Ascending aorta (tissue), 2 donors: ENCODE results near the gene FLNC. TPM values are rescaled to one million over a fixed set of nuclear protein-coding genes. Genes with fewer than 3 reads are reported as not detected.
A peak's percentile ranks its signal among the peaks of the same experiment; 100 is the strongest.

Experiments used
- DNase-seq, 2 donors: peaks; one replicate each; pipeline ENCODE4 v3.0.0-alpha.2; 2019; ENCODE audit warnings: low spot score in 2 of 2
- H3K27ac ChIP-seq, 2 donors: fragments of 200-600 bp; sonication (generic); one replicate each; pipeline ENCODE4 v1.5.1; 2016 to 2017; ENCODE audit warnings: mild to moderate bottlenecking in 1 of 2
- H3K27me3 ChIP-seq: fragments of 200-600 bp; sonication (generic); one replicate; pipeline ENCODE4 v1.5.1; 2017
- H3K36me3 ChIP-seq, 2 donors: fragments of 200-600 bp; sonication (generic); one replicate each; pipeline ENCODE4 v1.5.1; 2016
- H3K4me1 ChIP-seq, 2 donors: fragments of 200-600 bp; sonication (generic); one replicate each; pipeline ENCODE4 v1.5.1; 2016 to 2017; ENCODE audit warnings: mild to moderate bottlenecking in 1 of 2
- H3K4me3 ChIP-seq, 2 donors: fragments of 200-600 bp; sonication (generic); one replicate each; pipeline ENCODE4 v1.5.1; 2016 to 2017; ENCODE audit warnings: mild to moderate bottlenecking in 1 of 2
- H3K9me3 ChIP-seq, 2 donors: fragments of 200-600 bp; sonication (generic); one replicate each; pipeline ENCODE4 v1.5.1; 2016
- intact Hi-C: fragments of 100-400 bp; cut with DNase I; formaldehyde crosslinking; loops from one replicate; pipeline ENCODE4 v1.15.1; 2023
- total RNA-seq: library from RNA; depleted of rRNA; stranded (reverse); fragments of >200 nt; gene quantifications from one replicate; pipeline ENCODE4 v1.1.0, GENCODE V29; 2016
- TF ChIP-seq, protein P1 (sequence below), 3 experiments: fragments of 200-600 bp in 2 of 3; fragments of 450-650 bp in 1 of 3; sonication (generic) in 2 of 3; IDR thresholded peaks; one replicate each; pipeline ENCODE4 v1.5.1; 2016 to 2019; ENCODE audit warnings: antibody characterized with exemption in 3 of 3, mild to moderate bottlenecking in 1 of 3, moderate library complexity in 1 of 3

Gene FLNC
- total RNA-seq, 1 donor from 2014 or later = 117 TPM

- Histone ChIP-seq H3K36me3 (peaks cover 7 to 10% of the 10 kb centered on the region in 2 donors), H3K27ac (no peak overlapping the region), H3K4me1 (peaks cover 8 to 13% of the 10 kb centered on the region in 2 donors), H3K27me3 (no peaks in the 10 kb centered on the region), H3K4me3 (peak overlapping the region; percentile 48 to 85), H3K9me3 (no peaks in the 10 kb centered on the region)
- peak in 1 of 2 donors; percentile 77 for DNase-seq
- TF ChIP-seq, protein P1, sequence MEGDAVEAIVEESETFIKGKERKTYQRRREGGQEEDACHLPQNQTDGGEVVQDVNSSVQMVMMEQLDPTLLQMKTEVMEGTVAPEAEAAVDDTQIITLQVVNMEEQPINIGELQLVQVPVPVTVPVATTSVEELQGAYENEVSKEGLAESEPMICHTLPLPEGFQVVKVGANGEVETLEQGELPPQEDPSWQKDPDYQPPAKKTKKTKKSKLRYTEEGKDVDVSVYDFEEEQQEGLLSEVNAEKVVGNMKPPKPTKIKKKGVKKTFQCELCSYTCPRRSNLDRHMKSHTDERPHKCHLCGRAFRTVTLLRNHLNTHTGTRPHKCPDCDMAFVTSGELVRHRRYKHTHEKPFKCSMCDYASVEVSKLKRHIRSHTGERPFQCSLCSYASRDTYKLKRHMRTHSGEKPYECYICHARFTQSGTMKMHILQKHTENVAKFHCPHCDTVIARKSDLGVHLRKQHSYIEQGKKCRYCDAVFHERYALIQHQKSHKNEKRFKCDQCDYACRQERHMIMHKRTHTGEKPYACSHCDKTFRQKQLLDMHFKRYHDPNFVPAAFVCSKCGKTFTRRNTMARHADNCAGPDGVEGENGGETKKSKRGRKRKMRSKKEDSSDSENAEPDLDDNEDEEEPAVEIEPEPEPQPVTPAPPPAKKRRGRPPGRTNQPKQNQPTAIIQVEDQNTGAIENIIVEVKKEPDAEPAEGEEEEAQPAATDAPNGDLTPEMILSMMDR (IDR thresholded peaks at IDR 0.05) = no peak
- intact Hi-C loops = no loop called here
Measured at GRCh38 chr7:128869138-128869943, 39.1 kb downstream of the FLNC start.

GRCh38 chr7:128869944-128870285 is 39.7 kb downstream of the FLNC start:
- DNase-seq = no peak
- Histone ChIP-seq H3K4me1 (peaks cover 7 to 13% of the 10 kb centered on the region in 2 donors), H3K27ac (no peak overlapping the region), H3K36me3 (peaks cover 7 to 8% of the 10 kb centered on the region in 2 donors), H3K4me3 (peak overlapping the region; percentile 48 to 85), H3K27me3 (no peaks in the 10 kb centered on the region), H3K9me3 (no peaks in the 10 kb centered on the region)
- intact Hi-C loops = no loop called here
- TF ChIP-seq, protein P1 (IDR thresholded peaks at IDR 0.05) = no peak

- Histone ChIP-seq H3K36me3 (no peaks in the 10 kb centered on the region), H3K9me3 (no peaks in the 10 kb centered on the region), H3K27me3 (no peaks in the 10 kb centered on the region), H3K4me1 (peaks cover 7 to 13% of the 10 kb centered on the region in 2 donors), H3K27ac (no peak overlapping the region), H3K4me3 (no peak overlapping the region)
- no peak for DNase-seq
- intact Hi-C loops = no loop called here
- TF ChIP-seq, protein P1 (IDR thresholded peaks at IDR 0.05) = no peak
Measured at GRCh38 chr7:128871050-128871449, 40.8 kb downstream of the FLNC start.

DNA sequence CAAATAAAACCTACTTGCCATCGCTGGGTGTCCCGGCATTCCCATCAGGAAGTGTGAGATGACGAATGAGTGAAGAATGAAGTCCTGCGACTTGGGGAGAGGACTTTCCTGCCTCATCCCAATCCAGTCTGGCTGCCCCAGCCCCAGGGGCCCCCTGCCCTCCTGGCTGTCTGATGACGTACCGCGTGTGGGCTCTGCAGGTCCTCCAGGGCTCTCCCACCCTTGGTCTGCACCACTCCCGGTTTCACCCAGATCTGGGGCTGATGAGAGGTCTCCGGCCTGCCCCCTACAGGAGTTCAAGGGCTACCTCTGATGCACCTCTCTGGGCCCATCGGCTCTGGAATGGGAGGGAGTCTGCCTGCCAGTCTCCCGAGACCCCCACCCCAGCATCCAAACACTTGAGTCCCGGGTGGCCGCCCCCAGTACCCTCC is 42.2 kb downstream of the FLNC start:
- intact Hi-C loops = no loop called here
- H3K4me1 ChIP-seq = peaks cover 7 to 13% of the 10 kb centered on the region in 2 donors
- DNase-seq = no peak
- no peaks in the 10 kb centered on the region for H3K9me3 ChIP-seq
- H3K27ac ChIP-seq = no peak overlapping the region
- H3K27me3 ChIP-seq = no peaks in the 10 kb centered on the region
- H3K4me3 ChIP-seq = no peak overlapping the region
- no peaks in the 10 kb centered on the region for H3K36me3 ChIP-seq
- TF ChIP-seq, protein P1 (IDR thresholded peaks at IDR 0.05) = no peak

- H3K4me3 ChIP-seq = no peak overlapping the region
- H3K27me3 ChIP-seq = no peaks in the 10 kb centered on the region
- DNase-seq = no peak
- TF ChIP-seq, protein P1 (IDR thresholded peaks at IDR 0.05) = no peak
- H3K9me3 ChIP-seq = no peaks in the 10 kb centered on the region
- H3K4me1 ChIP-seq = peaks cover 7 to 13% of the 10 kb centered on the region in 2 donors
- no peak overlapping the region for H3K27ac ChIP-seq
- H3K36me3 ChIP-seq = no peaks in the 10 kb centered on the region
- intact Hi-C loops = no loop called here
Measured at GRCh38 chr7:128873234-128873633, 43.0 kb downstream of the FLNC start.
